Fibroblast of skin of left biceps (primary cell): Measurements from ENCODE around the gene TRIM9.

Source experiments
- DNase-seq, 2 experiments: peaks; one replicate each; pipeline ENCODE4 v3.0.0-alpha.2; 2013; ENCODE audit warnings: low read depth in 2 of 2

The TRIM9 gene

GRCh38 chr14:50936016-50936340 is 158.9 kb downstream of the TRIM9 start:
- DNase-seq, result no peak

DNA sequence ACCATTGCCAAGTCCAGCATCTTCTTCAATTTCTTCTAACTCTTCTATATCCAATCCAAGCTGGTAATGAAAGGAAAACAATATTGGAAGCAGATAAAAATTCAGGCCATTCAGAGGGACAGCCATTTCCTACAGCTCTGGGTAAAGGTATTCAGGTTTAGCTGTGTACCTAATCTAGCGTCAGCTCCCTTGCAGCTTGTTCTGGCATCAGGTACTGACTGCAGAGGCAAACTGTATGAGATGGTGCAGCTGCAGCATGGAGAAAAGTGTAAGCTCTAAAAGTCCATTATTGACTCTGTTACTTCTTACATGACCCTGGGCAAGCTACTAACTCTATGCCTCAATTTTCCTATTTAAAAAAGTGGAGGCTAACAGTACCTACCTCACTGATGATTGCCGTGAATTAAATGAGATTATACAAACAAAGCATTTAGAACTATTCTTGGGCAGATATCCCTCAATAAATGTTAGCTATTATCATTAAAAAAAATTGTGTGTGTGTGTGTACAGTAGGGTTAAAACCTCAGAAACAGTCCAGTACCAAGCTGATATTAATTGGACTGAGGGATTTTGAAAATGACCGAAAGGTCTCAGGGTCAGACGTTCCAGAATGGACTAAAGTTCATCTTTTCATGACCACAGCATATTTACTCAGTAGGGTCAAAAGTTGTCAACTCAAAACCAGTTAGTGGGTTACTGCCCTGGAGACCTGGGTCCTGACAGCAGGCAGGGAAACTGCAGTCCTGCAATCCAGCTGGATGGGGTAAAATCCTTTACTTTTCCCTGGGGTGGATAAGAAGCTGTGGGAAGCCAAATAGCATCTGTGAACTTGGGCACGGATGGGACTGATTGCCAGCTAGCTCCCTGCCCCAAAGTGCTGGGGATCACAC is 159.5 kb downstream of the TRIM9 start:
- DNase-seq, result no peak

GRCh38 chr14:50932592-50933495 is 162.1 kb downstream of the TRIM9 start:
- no peak for DNase-seq

DNA sequence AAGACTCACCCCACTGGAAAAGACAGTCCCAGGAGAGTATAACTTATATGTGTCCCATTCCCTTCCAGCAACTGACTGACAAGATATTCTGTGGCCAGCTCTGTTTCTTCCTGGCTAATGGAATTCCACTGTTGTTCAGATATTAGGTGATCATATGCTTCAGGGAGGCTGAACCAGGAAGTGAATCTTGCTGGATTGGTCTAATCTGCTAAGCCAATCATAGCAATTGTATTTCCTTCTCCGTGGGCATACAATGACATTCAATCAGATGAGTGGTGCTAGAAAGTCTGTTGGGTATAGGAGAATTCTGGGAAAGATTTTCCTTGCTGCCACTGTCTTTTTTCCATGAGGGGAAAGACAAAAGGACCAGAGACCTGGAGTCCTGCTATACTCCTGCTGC is 162.7 kb downstream of the TRIM9 start:
- DNase-seq, result no peak

GRCh38 chr14:50931559-50931958 is 163.3 kb downstream of the TRIM9 start:
- no peak for DNase-seq

DNA sequence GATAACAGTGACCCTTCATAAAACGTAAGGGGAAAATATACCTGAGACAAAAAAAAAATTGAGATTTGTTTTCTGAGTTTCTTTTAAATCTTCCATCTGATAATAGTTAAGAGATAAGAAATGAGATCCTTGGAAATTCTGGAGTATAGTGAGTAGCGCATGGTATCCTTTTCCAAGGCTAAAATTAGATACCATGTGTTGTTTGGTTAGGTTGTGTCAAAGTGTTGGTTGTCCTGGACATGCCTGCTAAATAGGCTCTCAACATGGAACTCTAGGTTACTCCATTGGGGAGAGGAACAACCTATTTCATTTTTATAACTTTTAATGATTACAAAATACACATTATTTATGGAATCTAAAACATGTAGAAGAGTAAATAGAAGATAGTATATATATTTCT is 165.4 kb downstream of the TRIM9 start:
- no peak for DNase-seq

- DNase-seq, result peak; percentile 20 to 30
Observed at GRCh38 chr14:50928002-50928635, 166.8 kb downstream of the TRIM9 start.

GRCh38 chr14:50926851-50927386 is 168.0 kb downstream of the TRIM9 start:
- DNase-seq, result no peak
